Activated B cell treated with CpG ODN at 0.5 μM for 24 hours (primary cell): ENCODE data around the gene MCM10. TPM values are rescaled to one million over a fixed set of nuclear protein-coding genes. Genes with fewer than 3 reads are reported as not detected.

Experiments used
- ATAC-seq: fragments of 200-7000 bp; cut with Tn5 transposase; one replicate; pipeline ENCODE4 v1.10.0; 2021; ENCODE audit warnings: low read depth, mild to moderate bottlenecking, moderate library complexity
- CTCF ChIA-PET: fragments of 350-600 bp; sonication (Branson Sonifier 250); formaldehyde crosslinking; loops from one replicate; lab custom pipeline; 2021; ENCODE audit warnings: antibody characterized with exemption; lab: Charles Lee
- POLR2A ChIA-PET: fragments of 350-600 bp; sonication (Branson Sonifier 250); formaldehyde crosslinking; loops from one replicate; lab custom pipeline; 2021; ENCODE audit warnings: antibody characterized with exemption; lab: Charles Lee
- DNase-seq: peaks from one replicate; pipeline ENCODE4 v3.0.0; 2022
- H3K27ac Mint-ChIP-seq: one replicate; pipeline ENCODE4 v1.8.0; 2020; ENCODE audit warnings: mixed read lengths
- H3K27me3 Mint-ChIP-seq: one replicate; pipeline ENCODE4 v1.8.0; 2021; ENCODE audit warnings: mixed read lengths
- H3K36me3 Mint-ChIP-seq: one replicate; pipeline ENCODE4 v1.8.0; 2021; ENCODE audit warnings: low read depth, mixed read lengths
- H3K4me1 Mint-ChIP-seq: one replicate; pipeline ENCODE4 v1.8.0; 2021; ENCODE audit warnings: mixed read lengths
- H3K4me3 Mint-ChIP-seq: one replicate; pipeline ENCODE4 v1.8.0; 2020; ENCODE audit warnings: mild to moderate bottlenecking, mixed read lengths
- H3K9me3 Mint-ChIP-seq: one replicate; pipeline ENCODE4 v1.8.0; 2020; ENCODE audit warnings: mixed read lengths
- CTCF ChIP-seq: fragments of 200-600 bp; IDR thresholded peaks from one replicate; pipeline ENCODE4 v1.8.0; 2022; ENCODE audit warnings: antibody characterized with exemption, mild to moderate bottlenecking
- intact Hi-C: fragments of 100-400 bp; cut with micrococcal nuclease; formaldehyde crosslinking; loops from one replicate; pipeline ENCODE4 v1.15.1; 2024
- total RNA-seq: library from RNA; stranded (reverse); gene quantifications from 2 replicates; pipeline ENCODE4 v1.2.3, GENCODE V29; 2022

Gene MCM10
- total RNA-seq, 1 donor from 2014 or later, result 3.7 TPM

GRCh38 chr10:13188593-13188992 is 27.2 kb downstream of the MCM10 start:
- Mint-ChIP-seq H3K36me3 (no peaks in the 10 kb centered on the region), H3K27me3 (no peaks in the 10 kb centered on the region)
- intact Hi-C loops, result no loop called here

GRCh38 chr10:13189961-13190360 is 28.6 kb downstream of the MCM10 start:
- H3K9me3 Mint-ChIP-seq, result no peaks in the 10 kb centered on the region
- H3K36me3 Mint-ChIP-seq, result no peaks in the 10 kb centered on the region
- DNase-seq (no peak), ATAC-seq (no peak)
- ChIA-PET POLR2A (no interaction called here), CTCF (no interaction called here)
- no peak overlapping the region for H3K4me3 Mint-ChIP-seq
- H3K27me3 Mint-ChIP-seq, result no peaks in the 10 kb centered on the region
- intact Hi-C loops, result no loop called here
- TF ChIP-seq CTCF, result no peak
- no peaks in the 10 kb centered on the region for H3K4me1 Mint-ChIP-seq
- no peak overlapping the region for H3K27ac Mint-ChIP-seq

More at GRCh38 chr10:13188593-13188992, 27.2 kb downstream of the MCM10 start:
- ChIA-PET CTCF (no interaction called here), POLR2A (no interaction called here)
- no peak for TF ChIP-seq CTCF
- no peak for DNase-seq
- no peak overlapping the region for H3K4me3 Mint-ChIP-seq
- no peaks in the 10 kb centered on the region for H3K9me3 Mint-ChIP-seq
- H3K27ac Mint-ChIP-seq, result no peak overlapping the region
- H3K4me1 Mint-ChIP-seq, result peaks cover 1% of the 10 kb centered on the region
- no peak for ATAC-seq

GRCh38 chr10:13190816-13191215 is 29.5 kb downstream of the MCM10 start:
- ChIA-PET POLR2A (no interaction called here), CTCF (interaction anchor here (1.1 kb wide), 1 partner anchor 12 kb away, joined by 3 read pairs; no protein-coding TSS in a partner anchor)
- Mint-ChIP-seq H3K4me3 (no peak overlapping the region), H3K4me1 (no peaks in the 10 kb centered on the region), H3K36me3 (no peaks in the 10 kb centered on the region), H3K27me3 (no peaks in the 10 kb centered on the region), H3K27ac (no peak overlapping the region), H3K9me3 (no peaks in the 10 kb centered on the region)
- ATAC-seq, result no peak
- TF ChIP-seq CTCF, result no peak
- intact Hi-C loops, result no loop called here
- DNase-seq, result no peak

- ChIA-PET CTCF (interaction anchor here (1.1 kb wide), 1 partner anchor 11 kb away, joined by 3 read pairs; no protein-coding TSS in a partner anchor), POLR2A (no interaction called here)
- Mint-ChIP-seq H3K9me3 (no peaks in the 10 kb centered on the region), H3K4me1 (no peaks in the 10 kb centered on the region), H3K36me3 (no peaks in the 10 kb centered on the region), H3K4me3 (no peak overlapping the region), H3K27ac (no peak overlapping the region), H3K27me3 (no peaks in the 10 kb centered on the region)
- ATAC-seq (no peak), DNase-seq (no peak)
- TF ChIP-seq CTCF, result no peak
- intact Hi-C loops, result no loop called here
Measured at GRCh38 chr10:13191362-13191761, 30.0 kb downstream of the MCM10 start.

GRCh38 chr10:13193637-13194036 is 32.3 kb downstream of the MCM10 start:
- no peaks in the 10 kb centered on the region for H3K36me3 Mint-ChIP-seq
- TF ChIP-seq CTCF, result no peak
- POLR2A ChIA-PET, result no interaction called here
- H3K4me1 Mint-ChIP-seq, result no peaks in the 10 kb centered on the region
- ATAC-seq (no peak), DNase-seq (no peak)
- CTCF ChIA-PET, result no interaction called here
- H3K4me3 Mint-ChIP-seq, result no peak overlapping the region
- H3K27me3 Mint-ChIP-seq, result no peaks in the 10 kb centered on the region
- no peak overlapping the region for H3K27ac Mint-ChIP-seq
- no peaks in the 10 kb centered on the region for H3K9me3 Mint-ChIP-seq
- intact Hi-C loops, result no loop called here
